Testis (tissue), 2 donors: ENCODE results near the gene ANKRD1.

ENCODE experiments used
- CTCF ChIP-seq, 3 experiments: fragments of 450-650 bp in 2 of 3; fragments of 200-600 bp in 1 of 3; sonication (generic) in 1 of 3; IDR thresholded peaks; one replicate each; pipeline ENCODE4 v1.5.1; 2016 to 2019; ENCODE audit warnings: antibody characterized with exemption in 3 of 3, mild to moderate bottlenecking in 2 of 3, moderate library complexity in 1 of 3
- POLR2A ChIP-seq: fragments of 450-650 bp; IDR thresholded peaks from one replicate; pipeline ENCODE4 v1.6.1; 2017; ENCODE audit warnings: antibody characterized with exemption, mild to moderate bottlenecking, moderate library complexity

- no peak for TF ChIP-seq CTCF (IDR thresholded peaks at IDR 0.05)
- TF ChIP-seq POLR2A, result no peak
Observed at GRCh38 chr10:90884431-90884830, 36.5 kb downstream of the ANKRD1 start.
